HEK293T (cell line): ENCODE measurements around the gene RTKN.
A peak's percentile ranks its signal among the peaks of the same experiment; 100 is the strongest.
"Not testable (repeated sequence)": the region's sequence is repeated elsewhere in the genome, so short reads cannot be mapped to it uniquely, and the experiment has no call there.

Experiments used
- CTCF ChIA-PET: fragments of 350-600 bp; formaldehyde crosslinking; extraction: SDS; loops from one replicate; lab custom pipeline; 2021; ENCODE audit warnings: antibody characterized with exemption, inconsistent platforms; lab: Yijun Ruan, JAX
- POLR2A ChIA-PET: fragments of 350-600 bp; formaldehyde crosslinking; extraction: SDS; loops from one replicate; lab custom pipeline; 2020; ENCODE audit warnings: antibody characterized with exemption, inconsistent platforms; lab: Yijun Ruan, JAX
- DNase-seq: peaks from one replicate; pipeline ENCODE4 v3.0.0; 2012; ENCODE audit warnings: mixed read lengths; ENCODE audit errors: extremely low spot score
- ARNT ChIP-seq: fragments of 450-650 bp; IDR thresholded peaks from 2 replicates; pipeline ENCODE4 v1.6.1; 2017; ENCODE audit warnings: mild to moderate bottlenecking
- BHLHE40 ChIP-seq: fragments of 450-650 bp; IDR thresholded peaks from 2 replicates; pipeline ENCODE4 v1.6.1; 2016; ENCODE audit warnings: mild to moderate bottlenecking, moderate library complexity, borderline replicate concordance
- CTBP1 ChIP-seq: fragments of 450-650 bp; IDR thresholded peaks from 2 replicates; pipeline ENCODE4 v1.6.1; 2016; ENCODE audit warnings: borderline replicate concordance
- ELF4 ChIP-seq: fragments of 450-650 bp; IDR thresholded peaks from 2 replicates; pipeline ENCODE4 v1.6.1; 2017; ENCODE audit warnings: antibody characterized with exemption
- FOXA1 ChIP-seq: fragments of 450-650 bp; IDR thresholded peaks from 2 replicates; pipeline ENCODE4 v1.6.1; 2016; ENCODE audit warnings: mild to moderate bottlenecking
- FOXK2 ChIP-seq: fragments of 450-650 bp; IDR thresholded peaks from 2 replicates; pipeline ENCODE4 v1.6.1; 2016; ENCODE audit warnings: mild to moderate bottlenecking
- FOXM1 ChIP-seq: fragments of 450-650 bp; IDR thresholded peaks from 2 replicates; pipeline ENCODE4 v1.6.1; 2017; ENCODE audit warnings: mild to moderate bottlenecking, borderline replicate concordance
- HDGF ChIP-seq: fragments of 450-650 bp; IDR thresholded peaks from 2 replicates; pipeline ENCODE4 v1.6.1; 2017; ENCODE audit warnings: antibody characterized with exemption, borderline replicate concordance
- L3MBTL2 ChIP-seq: fragments of 450-650 bp; conservative IDR thresholded peaks from 2 replicates; pipeline ENCODE4 v1.6.1; 2016; ENCODE audit warnings: mild to moderate bottlenecking
- LEF1 ChIP-seq: fragments of 450-650 bp; IDR thresholded peaks from 2 replicates; pipeline ENCODE4 v1.6.1; 2017; ENCODE audit warnings: mild to moderate bottlenecking, borderline replicate concordance
- NFRKB ChIP-seq: fragments of 450-650 bp; IDR thresholded peaks from 2 replicates; pipeline ENCODE4 v1.6.1; 2016; ENCODE audit warnings: mild to moderate bottlenecking, moderate library complexity
- PKNOX1 ChIP-seq: fragments of 450-650 bp; IDR thresholded peaks from 2 replicates; pipeline ENCODE4 v1.6.1; 2016
- SP1 ChIP-seq: fragments of 450-650 bp; IDR thresholded peaks from 2 replicates; pipeline ENCODE4 v1.6.1; 2017
- SUZ12 ChIP-seq: fragments of 450-650 bp; IDR thresholded peaks from 2 replicates; pipeline ENCODE4 v1.6.1; 2016; ENCODE audit warnings: mild to moderate bottlenecking
- TARDBP ChIP-seq: fragments of 450-650 bp; IDR thresholded peaks from 2 replicates; pipeline ENCODE4 v1.6.1; 2016
- ZNF384 ChIP-seq: fragments of 450-650 bp; IDR thresholded peaks from 2 replicates; pipeline ENCODE4 v1.6.1; 2016

Gene RTKN

GRCh38 chr2:74471332-74472065 is 29.8 kb upstream of the RTKN start:
- DNase-seq = no peak
- ChIA-PET CTCF (no interaction called here), POLR2A (interaction anchor here (1.0 to 5.4 kb wide), 4 partner anchors 11 to 36 kb away, joined by 3 to 62 read pairs (median 27); partner anchors contain the start of genes CCDC142, PCGF1, TTC31 and WBP1)
- TF ChIP-seq TARDBP (no peak), ZNF384 (peak; percentile 89)

DNA sequence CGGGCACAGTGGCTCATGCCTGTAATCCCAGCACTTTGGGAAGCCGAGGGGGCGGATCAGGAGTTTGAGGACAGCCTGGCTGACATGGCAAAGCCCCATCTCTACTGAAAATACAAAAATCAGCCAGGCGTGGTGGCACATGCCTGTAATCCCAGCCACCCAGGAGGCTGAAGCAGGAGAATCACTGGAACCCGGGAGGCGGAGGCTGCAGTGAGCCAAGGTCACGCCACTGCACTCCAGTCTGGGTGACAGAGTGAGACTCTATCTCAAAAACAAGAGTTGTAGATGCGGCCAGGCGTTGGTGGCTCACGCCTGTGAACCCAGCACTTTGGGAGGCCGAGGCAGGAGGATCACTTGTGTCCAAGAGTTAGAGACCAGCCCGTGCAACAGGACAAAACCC is 29.0 kb upstream of the RTKN start:
- POLR2A ChIA-PET = interaction anchor here (1.0 to 5.4 kb wide), 2 partner anchors 12 to 36 kb away, joined by 3 to 62 read pairs; partner anchors contain the start of genes PCGF1 and WBP1
- CTCF ChIA-PET, DNase-seq: not testable (repeated sequence)

GRCh38 chr2:74464406-74464805 is 22.7 kb upstream of the RTKN start:
- no peak for DNase-seq

GRCh38 chr2:74462786-74463105 is 21.0 kb upstream of the RTKN start:
- DNase-seq = no peak
- ChIA-PET CTCF (no interaction called here), POLR2A (no interaction called here)
- TF ChIP-seq L3MBTL2 = no peak
- TF ChIP-seq LEF1 = no peak
- TF ChIP-seq TARDBP = no peak
- no peak for TF ChIP-seq NFRKB
- TF ChIP-seq ELF4 = no peak
- no peak for TF ChIP-seq BHLHE40
- TF ChIP-seq ZNF384 = no peak
- no peak for TF ChIP-seq CTBP1
- no peak for TF ChIP-seq ARNT
- no peak for TF ChIP-seq FOXA1
- TF ChIP-seq SUZ12 = no peak
- TF ChIP-seq HDGF = no peak
- no peak for TF ChIP-seq SP1
- TF ChIP-seq FOXM1 = no peak
- no peak for TF ChIP-seq PKNOX1

More at GRCh38 chr2:74464406-74464805, 22.7 kb upstream of the RTKN start:
- ChIA-PET CTCF (no interaction called here), POLR2A (interaction anchor here (0.7 to 1.6 kb wide), 7 partner anchors 8 to 44 kb away, joined by 3 to 8 read pairs (median 3); partner anchors contain the start of genes INO80B, MRPL53 and PCGF1)
- TF ChIP-seq L3MBTL2 (peak; percentile 52), FOXA1 (no peak)

DNA sequence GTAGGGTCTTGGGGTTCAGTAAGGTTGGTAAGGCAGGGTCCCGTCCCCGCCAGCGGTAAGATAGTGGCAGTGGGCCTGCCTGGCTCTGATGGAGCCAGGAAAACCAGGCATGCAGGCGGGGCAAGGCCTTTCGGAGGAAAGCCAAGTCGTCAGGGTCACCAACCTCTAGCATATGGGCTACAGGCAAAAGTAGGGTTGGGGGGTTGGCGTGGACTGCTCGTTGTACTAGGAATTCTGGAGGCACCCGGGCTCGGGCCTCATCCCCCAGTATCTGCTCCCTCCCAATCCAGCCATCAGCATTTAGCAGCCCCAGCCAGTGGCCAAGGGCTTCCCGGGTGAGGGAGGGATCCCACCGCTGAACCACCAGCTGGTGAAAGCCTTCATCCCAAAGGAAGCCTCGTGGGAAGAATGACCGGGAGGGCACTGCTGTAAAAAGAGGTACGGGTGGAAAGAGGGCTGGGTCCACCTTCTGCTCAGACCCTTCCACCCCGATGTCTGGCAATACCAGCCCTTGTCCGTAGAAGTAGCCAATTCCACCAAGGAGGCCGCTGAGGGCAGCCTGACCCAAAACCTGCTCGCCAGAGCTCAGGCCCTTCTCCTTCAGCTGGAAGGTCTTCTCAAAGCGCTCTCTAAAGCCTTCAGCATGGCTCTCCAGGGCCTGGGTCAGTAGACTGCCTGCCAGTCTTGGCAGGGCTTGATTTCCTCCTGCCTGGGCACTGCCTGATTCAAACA is 20.5 kb upstream of the RTKN start:
- CTCF ChIA-PET = no interaction called here

DNA sequence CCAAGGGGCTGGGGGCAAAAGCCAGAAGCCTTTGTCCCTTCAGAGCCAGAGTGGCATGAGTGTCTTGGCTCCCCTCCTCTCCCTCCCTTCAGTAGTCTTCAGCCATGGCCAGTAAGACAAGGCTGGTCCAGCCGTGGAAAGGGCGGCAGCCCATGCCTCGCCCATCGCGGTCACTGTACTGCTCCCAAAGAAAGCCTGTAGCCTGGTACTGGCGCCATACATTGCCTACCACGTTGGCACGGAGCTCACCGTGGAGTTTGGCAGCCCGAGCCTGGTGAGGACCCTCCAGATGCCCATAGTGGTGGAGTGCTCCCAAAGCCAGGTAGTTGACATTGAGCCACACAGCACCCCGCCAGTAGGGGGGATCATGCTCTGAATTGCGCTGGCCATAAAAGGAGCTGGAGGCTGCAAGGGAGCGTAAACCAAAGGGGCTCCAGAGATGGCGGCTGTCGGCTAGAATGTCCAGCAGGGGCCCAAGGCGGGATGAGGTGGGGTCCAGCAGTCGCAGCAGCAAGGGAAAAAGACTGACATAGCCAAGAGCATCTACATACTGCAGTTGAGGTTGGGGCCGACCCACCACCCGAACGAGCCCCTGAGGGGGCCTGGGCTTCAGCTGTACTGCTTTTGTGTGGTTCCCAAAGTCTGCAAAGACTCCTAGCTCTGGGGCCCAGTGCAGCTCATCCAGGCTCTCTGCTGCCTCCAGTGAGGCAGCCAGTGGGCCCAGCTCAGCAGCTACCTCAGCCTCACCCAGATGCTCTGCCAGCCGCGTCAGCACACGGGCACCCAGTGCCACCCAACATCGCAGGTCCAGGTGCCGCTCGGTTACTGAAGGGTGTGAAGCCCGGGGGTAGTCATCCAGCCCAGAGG is 19.7 kb upstream of the RTKN start:
- CTCF ChIA-PET = no interaction called here
- TF ChIP-seq PKNOX1 (no peak), CTBP1 (no peak), SP1 (no peak), ZNF384 (no peak), LEF1 (no peak), HDGF (no peak), ELF4 (no peak), FOXM1 (no peak), SUZ12 (no peak), BHLHE40 (no peak), FOXA1 (no peak), FOXK2 (no peak), TARDBP (no peak), L3MBTL2 (no peak), ARNT (no peak), NFRKB (no peak)
- DNase-seq = no peak
- POLR2A ChIA-PET = interaction anchor here (0.6 to 0.9 kb wide), 4 partner anchors 11 to 454 kb away, joined by 3 to 4 read pairs (median 3); partner anchors contain the start of genes CCDC142, MRPL53 and TTC31

More for the DNA sequence above, 20.5 kb upstream of the RTKN start:
- POLR2A ChIA-PET = interaction anchor here (0.7 to 0.9 kb wide), 3 partner anchors 10 to 21 kb away, joined by 3 to 4 read pairs (median 3); partner anchors contain the start of genes CCDC142, MRPL53 and TTC31
- DNase-seq = no peak
- TF ChIP-seq L3MBTL2 (no peak), CTBP1 (no peak), TARDBP (no peak), FOXK2 (no peak), FOXA1 (no peak), ELF4 (no peak), ZNF384 (no peak), BHLHE40 (no peak), ARNT (no peak), LEF1 (no peak), PKNOX1 (no peak), SUZ12 (no peak), NFRKB (no peak), FOXM1 (no peak), SP1 (no peak), HDGF (no peak)

DNA sequence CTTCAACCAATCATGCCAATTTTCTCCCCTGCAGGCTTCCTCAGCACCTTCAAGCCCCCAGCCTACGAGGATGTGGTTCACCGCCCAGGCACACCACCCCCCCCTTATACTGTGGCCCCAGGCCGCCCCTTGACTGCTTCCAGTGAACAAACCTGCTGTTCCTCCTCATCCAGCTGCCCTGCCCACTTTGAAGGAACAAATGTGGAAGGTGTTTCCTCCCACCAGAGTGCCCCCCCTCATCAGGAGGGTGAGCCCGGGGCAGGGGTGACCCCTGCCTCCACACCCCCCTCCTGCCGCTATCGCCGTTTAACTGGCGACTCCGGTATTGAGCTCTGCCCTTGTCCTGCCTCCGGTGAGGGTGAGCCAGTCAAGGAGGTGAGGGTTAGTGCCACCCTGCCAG is 18.4 kb upstream of the RTKN start:
- POLR2A ChIA-PET = interaction anchor here (4.6 kb wide), 1 partner anchor 13 kb away, joined by 62 read pairs; the partner anchor contains the start of gene MRPL53
- CTCF ChIA-PET, DNase-seq: not testable (repeated sequence)

DNA sequence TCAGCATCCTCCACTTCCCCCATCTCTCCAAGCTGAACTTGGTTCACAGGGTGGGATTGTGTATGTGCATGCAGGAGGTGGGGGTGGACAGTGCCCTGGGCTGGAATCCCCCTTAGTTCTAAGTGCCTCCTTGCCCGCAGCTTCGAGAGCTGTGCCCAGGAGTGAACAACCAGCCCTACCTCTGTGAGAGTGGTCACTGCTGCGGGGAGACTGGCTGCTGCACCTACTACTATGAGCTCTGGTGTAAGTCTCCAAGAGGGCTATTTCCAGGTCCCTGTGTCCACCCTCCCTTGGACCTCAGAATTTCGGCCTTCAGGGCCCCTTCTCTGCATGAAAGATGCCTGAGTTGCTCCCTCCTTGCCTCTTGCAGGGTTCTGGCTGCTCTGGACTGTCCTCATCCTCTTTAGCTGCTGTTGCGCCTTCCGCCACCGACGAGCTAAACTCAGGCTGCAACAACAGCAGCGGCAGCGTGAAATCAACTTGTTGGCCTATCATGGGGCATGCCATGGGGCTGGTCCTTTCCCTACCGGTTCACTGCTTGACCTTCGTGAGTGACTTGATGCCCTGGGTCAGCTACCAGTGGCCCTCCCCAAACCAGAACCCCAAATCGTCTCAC is 17.9 kb upstream of the RTKN start:
- POLR2A ChIA-PET = interaction anchor here (1.3 to 8.2 kb wide), 8 partner anchors 8 to 132 kb away, joined by 3 to 81 read pairs (median 17); partner anchors contain the start of genes AUP1, CCDC142, HTRA2 and MRPL53
- CTCF ChIA-PET, DNase-seq: not testable (repeated sequence)
